Tibial nerve (tissue), 4 donors: ENCODE measurements around the gene PIP5K1B.

Source experiments
- CTCF ChIP-seq, 5 experiments: fragments of 200-600 bp in 3 of 5; fragments of 450-650 bp in 2 of 5; sonication (generic) in 3 of 5; IDR thresholded peaks; one replicate each; pipeline ENCODE4 v1.5.1; 2016 to 2019; ENCODE audit warnings: antibody characterized with exemption in 5 of 5, mild to moderate bottlenecking in 3 of 5, moderate library complexity in 2 of 5
- EP300 ChIP-seq, 2 donors: sonication (generic); formaldehyde crosslinking; IDR thresholded peaks; one replicate each; pipeline ENCODE4 v1.6.1; 2017; ENCODE audit warnings: antibody characterized with exemption in 2 of 2, mild to moderate bottlenecking in 1 of 2
- POLR2A ChIP-seq, 2 donors: fragments of 450-650 bp; IDR thresholded peaks; one replicate each; pipeline ENCODE4 v1.6.1; 2017; ENCODE audit warnings: antibody characterized with exemption in 2 of 2, mild to moderate bottlenecking in 2 of 2, moderate library complexity in 2 of 2

DNA sequence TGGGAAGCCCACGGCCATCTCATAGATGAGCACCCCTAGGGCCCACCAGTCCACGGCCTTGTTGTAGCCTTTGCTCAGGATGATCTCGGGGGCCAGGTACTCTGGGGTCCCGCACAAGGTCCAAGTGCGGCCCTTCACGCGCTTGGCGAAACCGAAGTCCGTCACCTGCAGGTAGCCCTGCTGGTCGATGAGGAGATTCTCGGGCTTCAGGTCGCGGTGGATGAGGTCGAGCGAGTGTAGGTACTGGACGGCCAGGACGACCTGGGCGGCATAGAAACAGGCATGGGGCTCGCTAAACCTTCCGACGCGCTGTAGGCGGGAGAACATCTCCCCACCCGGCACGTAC lies 308.3 kb downstream of the PIP5K1B start:
- TF ChIP-seq EP300 (IDR thresholded peaks at IDR 0.05) (no peak), CTCF (IDR thresholded peaks at IDR 0.05) (no peak), POLR2A (IDR thresholded peaks at IDR 0.05) (no peak)
